Left lung (tissue), 10 donors: ENCODE data around the gene PIP5K1B. TPM values are rescaled to one million over a fixed set of nuclear protein-coding genes. Genes with fewer than 3 reads are reported as not detected.
A peak's percentile ranks its signal among the peaks of the same experiment; 100 is the strongest.

ENCODE experiments used
- ATAC-seq: fragments of 200-7000 bp; cut with Tn5 transposase; one replicate; pipeline ENCODE4 v1.9.1; 2020; ENCODE audit warnings: moderate library complexity
- DNase-seq, 4 donors: peaks; one replicate each; pipeline ENCODE4 v3.0.0-alpha.2; 2013 to 2020
- H3K27ac ChIP-seq, 2 donors: fragments of 200-600 bp; sonication (generic) in 1 of 2; one replicate each; pipeline versions ENCODE4 v1.5.0 to v1.8.0; 2020 to 2021
- H3K27me3 ChIP-seq, 2 donors: fragments of 200-600 bp; sonication (generic) in 1 of 2; one replicate each; pipeline versions ENCODE4 v1.5.0 to v1.8.0; 2020 to 2021
- H3K36me3 ChIP-seq, 2 donors: fragments of 200-600 bp; sonication (generic) in 1 of 2; one replicate each; pipeline versions ENCODE4 v1.5.0 to v1.8.0; 2020 to 2021
- H3K4me1 ChIP-seq, 2 donors: fragments of 200-600 bp; one replicate each; pipeline ENCODE4 v1.8.0; 2021
- H3K4me3 ChIP-seq, 2 donors: fragments of 200-600 bp; sonication (generic) in 1 of 2; one replicate each; pipeline versions ENCODE4 v1.5.0 to v1.8.0; 2020 to 2021; ENCODE audit warnings: mild to moderate bottlenecking in 1 of 2
- H3K9me3 ChIP-seq, 2 donors: fragments of 200-600 bp; sonication (generic) in 1 of 2; one replicate each; pipeline versions ENCODE4 v1.5.0 to v1.8.0; 2020 to 2021
- intact Hi-C, 2 donors: fragments of 100-400 bp; cut with DNase I; formaldehyde crosslinking; loops; one replicate each; pipeline versions ENCODE4 v1.11.2 to v1.14.2; 2022
- polyA plus RNA-seq, 6 donors: library from polyadenylated mRNA; unstranded; fragments of 120-200 nt; gene quantifications; one replicate each; pipeline ENCODE4 v1.2.1, GENCODE V29; 2013; ENCODE audit not compliant: insufficient read length in 6 of 6
- total RNA-seq, 2 donors: library from RNA; stranded (reverse); fragmentation: NEBNext Ultra II Directional; extraction: Animal tissue kit (Norgen Biotek cat#: 25700); gene quantifications; one replicate each; pipeline ENCODE4 v1.2.1, GENCODE V29; 2021
- TF ChIP-seq, protein P1 (sequence below), 2 donors: fragments of 200-600 bp; sonication (generic) in 1 of 2; IDR thresholded peaks; one replicate each; pipeline versions ENCODE4 v1.5.0 to v1.8.0; 2021; ENCODE audit warnings: antibody characterized with exemption in 2 of 2
- donor health status: DM: no; HTN: yes; CAD: no.
- donor health status: DM: no; HTN: no; CAD: no.

The PIP5K1B gene
- total and polyA plus RNA-seq, 8 donors = 3.1 to 31.0 (median 4.2) TPM

- TF ChIP-seq, protein P1, sequence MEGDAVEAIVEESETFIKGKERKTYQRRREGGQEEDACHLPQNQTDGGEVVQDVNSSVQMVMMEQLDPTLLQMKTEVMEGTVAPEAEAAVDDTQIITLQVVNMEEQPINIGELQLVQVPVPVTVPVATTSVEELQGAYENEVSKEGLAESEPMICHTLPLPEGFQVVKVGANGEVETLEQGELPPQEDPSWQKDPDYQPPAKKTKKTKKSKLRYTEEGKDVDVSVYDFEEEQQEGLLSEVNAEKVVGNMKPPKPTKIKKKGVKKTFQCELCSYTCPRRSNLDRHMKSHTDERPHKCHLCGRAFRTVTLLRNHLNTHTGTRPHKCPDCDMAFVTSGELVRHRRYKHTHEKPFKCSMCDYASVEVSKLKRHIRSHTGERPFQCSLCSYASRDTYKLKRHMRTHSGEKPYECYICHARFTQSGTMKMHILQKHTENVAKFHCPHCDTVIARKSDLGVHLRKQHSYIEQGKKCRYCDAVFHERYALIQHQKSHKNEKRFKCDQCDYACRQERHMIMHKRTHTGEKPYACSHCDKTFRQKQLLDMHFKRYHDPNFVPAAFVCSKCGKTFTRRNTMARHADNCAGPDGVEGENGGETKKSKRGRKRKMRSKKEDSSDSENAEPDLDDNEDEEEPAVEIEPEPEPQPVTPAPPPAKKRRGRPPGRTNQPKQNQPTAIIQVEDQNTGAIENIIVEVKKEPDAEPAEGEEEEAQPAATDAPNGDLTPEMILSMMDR (IDR thresholded peaks at IDR 0.05) = no peak
- intact Hi-C loops = no loop called here
- no peak for DNase-seq
- ATAC-seq = no peak
- Histone ChIP-seq H3K27me3 (no peaks in the 10 kb centered on the region), H3K27ac (no peak overlapping the region), H3K4me1 (no peaks in the 10 kb centered on the region), H3K9me3 (no peaks in the 10 kb centered on the region), H3K36me3 (no peaks in the 10 kb centered on the region), H3K4me3 (no peak overlapping the region)
Measured at GRCh38 chr9:68832101-68832500, 127.1 kb downstream of the PIP5K1B start.

DNA sequence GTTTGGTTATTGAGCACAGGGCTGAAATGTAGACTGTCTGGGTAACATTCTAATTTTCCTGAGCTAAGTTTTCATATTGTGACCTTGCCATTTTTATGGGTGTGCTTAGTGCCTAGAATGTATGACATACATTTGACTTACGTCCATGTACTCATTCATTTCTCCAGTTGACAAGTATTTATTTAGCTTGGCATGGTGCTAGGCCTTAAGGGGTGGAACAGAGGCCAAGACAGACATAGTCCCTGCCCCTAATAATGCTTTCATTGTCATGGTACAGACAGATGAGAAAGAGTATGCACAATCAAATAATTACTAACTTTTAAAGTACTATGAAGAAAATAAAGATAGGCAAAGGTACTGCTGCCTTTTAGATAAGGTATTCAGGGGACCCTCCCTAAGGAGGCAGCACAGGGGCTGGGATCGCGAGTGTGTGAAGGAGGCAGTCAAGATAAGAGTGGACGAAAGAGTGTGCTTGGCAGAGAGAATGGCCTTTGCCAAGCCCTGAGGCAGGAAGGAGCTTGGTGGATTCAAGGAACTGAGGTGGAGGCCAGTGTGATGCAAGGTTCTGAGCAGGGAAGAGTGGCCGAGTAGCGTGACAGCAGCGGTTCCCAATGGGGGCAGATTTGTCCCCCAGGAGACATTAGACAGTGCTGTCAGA lies 128.0 kb downstream of the PIP5K1B start:
- Histone ChIP-seq H3K4me3 (no peak overlapping the region), H3K4me1 (peaks cover 0 to under 1% of the 10 kb centered on the region in 2 donors), H3K27ac (no peak overlapping the region), H3K9me3 (no peaks in the 10 kb centered on the region), H3K27me3 (no peaks in the 10 kb centered on the region), H3K36me3 (no peaks in the 10 kb centered on the region)
- DNase-seq (no peak), ATAC-seq (peak; percentile 70)
- intact Hi-C loops = no loop called here
- TF ChIP-seq, protein P1 (IDR thresholded peaks at IDR 0.05) = no peak

- ATAC-seq (no peak), DNase-seq (no peak)
- H3K36me3 ChIP-seq = no peaks in the 10 kb centered on the region
- no peaks in the 10 kb centered on the region for H3K27me3 ChIP-seq
- no peak overlapping the region for H3K27ac ChIP-seq
- H3K4me3 ChIP-seq = no peak overlapping the region
- TF ChIP-seq, protein P1 (IDR thresholded peaks at IDR 0.05) = no peak
- H3K4me1 ChIP-seq = peaks cover 0 to 9% of the 10 kb centered on the region in 2 donors
- intact Hi-C loops = no loop called here
- no peaks in the 10 kb centered on the region for H3K9me3 ChIP-seq
Measured at GRCh38 chr9:68834931-68835520, 130.0 kb downstream of the PIP5K1B start.

GRCh38 chr9:68836788-68837187 lies 131.7 kb downstream of the PIP5K1B start:
- peaks cover 0 to 14% of the 10 kb centered on the region in 2 donors for H3K4me1 ChIP-seq
- intact Hi-C loops = no loop called here
- TF ChIP-seq, protein P1 (IDR thresholded peaks at IDR 0.05) = no peak
- DNase-seq (no peak), ATAC-seq (no peak)
- H3K9me3 ChIP-seq = no peaks in the 10 kb centered on the region
- H3K4me3 ChIP-seq = no peak overlapping the region
- no peaks in the 10 kb centered on the region for H3K27me3 ChIP-seq
- H3K27ac ChIP-seq = no peak overlapping the region
- H3K36me3 ChIP-seq = no peaks in the 10 kb centered on the region

GRCh38 chr9:68838245-68838644 lies 133.2 kb downstream of the PIP5K1B start:
- peaks cover 0 to 16% of the 10 kb centered on the region in 2 donors for H3K4me1 ChIP-seq
- TF ChIP-seq, protein P1 (IDR thresholded peaks at IDR 0.05) = no peak
- H3K27me3 ChIP-seq = no peaks in the 10 kb centered on the region
- ATAC-seq = no peak
- no peak for DNase-seq
- no peak overlapping the region for H3K4me3 ChIP-seq
- no peaks in the 10 kb centered on the region for H3K9me3 ChIP-seq
- no peaks in the 10 kb centered on the region for H3K36me3 ChIP-seq
- H3K27ac ChIP-seq = no peak overlapping the region
- intact Hi-C loops = no loop called here
